Endothelial cell of umbilical vein (primary cell): Measurements from ENCODE around the gene ANAPC7. TPM values are rescaled to one million over a fixed set of nuclear protein-coding genes. Genes with fewer than 3 reads are reported as not detected.

ENCODE experiments used
- BruUV-seq: library from RNA; stranded (reverse); fragments of 400-500 nt; replicated peaks from 2 replicates; lab custom pipeline; 2021; lab: Mats Ljungman, UMichigan
- CTCF ChIA-PET: fragments of 300-600, 350-600 bp; sonication (Branson Sonifier 250); formaldehyde crosslinking; loops from one replicate; lab custom pipeline; 2021; ENCODE audit warnings: antibody characterized with exemption, inconsistent platforms; lab: Charles Lee
- POLR2A ChIA-PET: fragments of 300-600, 350-600 bp; sonication (Branson Sonifier 250); formaldehyde crosslinking; loops from one replicate; lab custom pipeline; 2021; ENCODE audit warnings: antibody characterized with exemption, inconsistent platforms; lab: Charles Lee
- DNase-seq: peaks from one replicate; pipeline ENCODE4 v3.0.0-alpha.2; 2011; ENCODE audit warnings: low read depth, low spot score
- FAIRE-seq: peaks from 2 replicates; lab custom pipeline; 2011; peaks lifted over from hg19 to GRCh38; lab: Jason Lieb, UNC
- H2AFZ ChIP-seq: 2 replicates; pipeline ENCODE4 v1.6.0; 2012; ENCODE audit warnings: low read depth, low read length, control low read depth, inconsistent platforms
- H3K27ac ChIP-seq: 2 replicates; pipeline ENCODE4 v1.5.1; 2011; ENCODE audit warnings: low read depth, mild to moderate bottlenecking, control low read depth, low read length, moderate library complexity; ENCODE audit not compliant: insufficient read depth
- H3K27me3 ChIP-seq, 2 experiments: 2 replicates each; pipeline versions ENCODE4 v1.6.0 to v1.6.1; 2011; ENCODE audit warnings: low read length in 2 of 2, mixed read lengths in 1 of 2; ENCODE audit not compliant: control insufficient read depth in 2 of 2, insufficient read depth in 2 of 2
- H3K36me3 ChIP-seq, 2 experiments: 2 replicates in 1 of 2; 3 replicates in 1 of 2; pipeline ENCODE4 v1.5.1; 2011; ENCODE audit warnings: low read length in 2 of 2, mild to moderate bottlenecking in 1 of 2, moderate library complexity in 1 of 2; ENCODE audit not compliant: control insufficient read depth in 2 of 2, insufficient read depth in 2 of 2; ENCODE audit errors: extremely low read depth in 1 of 2
- H3K4me1 ChIP-seq: 3 replicates; pipeline ENCODE4 v1.5.1; 2011; ENCODE audit warnings: mild to moderate bottlenecking, low read length; ENCODE audit not compliant: control insufficient read depth, insufficient read depth; ENCODE audit errors: extremely low read depth
- H3K4me2 ChIP-seq: 2 replicates; pipeline ENCODE4 v1.6.1; 2011; ENCODE audit warnings: low read length, control low read depth, mixed read lengths; ENCODE audit not compliant: insufficient read depth
- H3K4me3 ChIP-seq, 3 experiments: fragments of 200-600 bp in 1 of 3; sonication (generic), shearing (Covaris generic) in 1 of 3; replicated peaks in 1 of 3; 2 replicates each; pipeline ENCODE4 v1.5.1; 2011 to 2016; ENCODE audit warnings: control low read depth in 3 of 3, low read length in 3 of 3, mild to moderate bottlenecking in 2 of 3, inconsistent platforms in 1 of 3, low read depth in 1 of 3, moderate library complexity in 1 of 3; ENCODE audit not compliant: insufficient read depth in 1 of 3
- H3K79me2 ChIP-seq: 2 replicates; pipeline ENCODE4 v1.6.0; 2012; ENCODE audit warnings: low read length, inconsistent platforms; ENCODE audit not compliant: control insufficient read depth, insufficient read depth
- H3K9ac ChIP-seq: replicated peaks from 2 replicates; pipeline ENCODE3; 2011; ENCODE audit warnings: low read length, control low read depth; ENCODE audit not compliant: insufficient read depth; ENCODE audit errors: extremely low read depth
- H3K9me1 ChIP-seq: replicated peaks from 3 replicates; pipeline ENCODE4 v1.6.0; 2011; ENCODE audit warnings: mild to moderate bottlenecking, low read length; ENCODE audit not compliant: control insufficient read depth, insufficient read depth; ENCODE audit errors: extremely low read depth
- H3K9me3 ChIP-seq: replicated peaks from 2 replicates; pipeline ENCODE4 v1.5.1; 2012; ENCODE audit warnings: low read length, inconsistent platforms; ENCODE audit not compliant: control insufficient read depth, insufficient read depth
- H4K20me1 ChIP-seq: replicated peaks from 2 replicates; pipeline ENCODE3; 2011; ENCODE audit warnings: mild to moderate bottlenecking, low read length; ENCODE audit not compliant: control insufficient read depth, insufficient read depth; ENCODE audit errors: extremely low read depth
- CTCF ChIP-seq, 2 donors: IDR thresholded peaks; 1 replicate in 1 of 2; 2 replicates in 1 of 2; pipeline ENCODE4 v1.5.1; 2011; ENCODE audit warnings: low read length in 2 of 2, mild to moderate bottlenecking in 2 of 2, moderate library complexity in 2 of 2, control low read depth in 1 of 2, inconsistent platforms in 1 of 2, low read depth in 1 of 2; ENCODE audit not compliant: insufficient read depth in 1 of 2; ENCODE audit errors: extremely low read depth in 1 of 2
- EZH2 ChIP-seq: IDR thresholded peaks from 2 replicates; pipeline ENCODE4 v1.6.1; 2012; ENCODE audit warnings: borderline replicate concordance, low read depth, mild to moderate bottlenecking, moderate library complexity, low read length, inconsistent platforms; ENCODE audit not compliant: severe bottlenecking
- FOS ChIP-seq: IDR thresholded peaks from 2 replicates; pipeline ENCODE4 v1.6.1; 2011; ENCODE audit warnings: mild to moderate bottlenecking, low read length, moderate library complexity, borderline replicate concordance; ENCODE audit not compliant: insufficient read depth
- GATA2 ChIP-seq: IDR thresholded peaks from 2 replicates; pipeline ENCODE4 v1.7.0; 2011; ENCODE audit warnings: low read depth, mild to moderate bottlenecking, moderate library complexity, mixed read lengths, low read length; ENCODE audit not compliant: insufficient read length, insufficient read depth
- JUN ChIP-seq: IDR thresholded peaks from 2 replicates; pipeline ENCODE4 v1.6.1; 2011; ENCODE audit warnings: borderline replicate concordance, low read depth; ENCODE audit not compliant: insufficient read length, insufficient read depth
- MAX ChIP-seq: IDR thresholded peaks from 2 replicates; pipeline ENCODE4 v1.6.1; 2011; ENCODE audit not compliant: insufficient read depth, insufficient read length
- MYC ChIP-seq: IDR thresholded peaks from one replicate; pipeline ENCODE4 v1.6.1; 2011; ENCODE audit warnings: mild to moderate bottlenecking, low read depth, low read length
- POLR2A ChIP-seq: IDR thresholded peaks from 2 replicates; pipeline ENCODE4 v1.6.1; 2012; ENCODE audit warnings: low read depth, mild to moderate bottlenecking, control low read depth, low read length
- POLR2AphosphoS5 ChIP-seq: IDR thresholded peaks from 2 replicates; pipeline ENCODE4 v1.6.1; 2012; ENCODE audit warnings: low read depth, mild to moderate bottlenecking, control low read depth, low read length, moderate library complexity; ENCODE audit not compliant: insufficient read depth
- dilution Hi-C: fragments of 300-500 bp; cut with MboI; formaldehyde crosslinking; loops from one replicate; pipeline ENCODE4 v1.15.0; 2019; ENCODE audit warnings: low sequenced_read_pairs; ENCODE audit not compliant: extremely low pct_ligation_motif_present
- intact Hi-C: fragments of 100-400 bp; cut with micrococcal nuclease; formaldehyde crosslinking; loops from one replicate; pipeline ENCODE4 v1.10.0; 2022
- polyA plus RNA-seq, 4 experiments: library from polyadenylated mRNA; depleted of rRNA in 3 of 4; stranded (reverse) in 3 of 4; unstranded in 1 of 4; fragments of >200 nt; gene quantifications; 2 replicates each; pipeline versions ENCODE4 v1.2.1 to v1.2.3, GENCODE V29; 2011 to 2012; ENCODE audit warnings: missing spikeins in 1 of 4
- total RNA-seq: library from RNA; stranded (reverse); gene quantifications from 2 replicates; pipeline ENCODE4 v1.2.3, GENCODE V29; 2021

Gene ANAPC7
- total and polyA plus RNA-seq, 2 donors (not counting 3 experiments of a cell fraction or from before 2014, with no cell fraction given) = 54.2 to 89.0 TPM

- Histone ChIP-seq H3K4me2 (no peak overlapping the region), H3K4me1 (no peaks in the 10 kb centered on the region), H3K27ac (no peak overlapping the region), H3K27me3 (peaks cover 6 to 7% of the 10 kb centered on the region in 2 experiments), H2AFZ (no peak overlapping the region), H3K4me3 (no peak overlapping the region), H3K36me3 (no peaks in the 10 kb centered on the region), H3K79me2 (no peaks in the 10 kb centered on the region), H3K9ac (no peak overlapping the region), H4K20me1 (no peaks in the 10 kb centered on the region), H3K9me1 (no peaks in the 10 kb centered on the region), H3K9me3 (no peaks in the 10 kb centered on the region)
- BruUV-seq = no TSS peak
- dilution Hi-C loops = no loop called here
- intact Hi-C loops = no loop called here
- DNase-seq = no peak
- ChIA-PET POLR2A (no interaction called here), CTCF (no interaction called here)
- FAIRE-seq = no peak
- TF ChIP-seq MAX = no peak
These were observed 20.7 kb upstream of the ANAPC7 start for GRCh38 chr12:110424237-110424636.

GRCh38 chr12:110421701-110422100 is 18.2 kb upstream of the ANAPC7 start:
- Histone ChIP-seq H3K27ac (no peak overlapping the region), H3K4me3 (no peak overlapping the region), H3K9me3 (no peaks in the 10 kb centered on the region), H3K79me2 (no peaks in the 10 kb centered on the region), H3K27me3 (peaks cover 6 to 11% of the 10 kb centered on the region in 2 experiments), H3K9me1 (no peaks in the 10 kb centered on the region), H2AFZ (no peak overlapping the region), H3K36me3 (no peaks in the 10 kb centered on the region), H4K20me1 (no peaks in the 10 kb centered on the region), H3K4me2 (no peak overlapping the region), H3K4me1 (no peaks in the 10 kb centered on the region), H3K9ac (no peak overlapping the region)
- dilution Hi-C loops = no loop called here
- CTCF ChIA-PET = interaction anchor here (0.8 to 2.9 kb wide), 3 partner anchors 10 to 22 kb away, joined by 3 to 30 read pairs (median 3); no protein-coding TSS in a partner anchor
- DNase-seq (no peak), FAIRE-seq (no peak)
- POLR2A ChIA-PET = no interaction called here
- TF ChIP-seq CTCF (IDR thresholded peaks at IDR 0.05; ENCODE audit: extremely low read depth in 1 of 2, insufficient read depth in 1 of 2, low read depth in 1 of 2, low read length in 2 of 2) (no peak), MAX (no peak), GATA2 (no peak), POLR2A (no peak), MYC (no peak), POLR2AphosphoS5 (no peak), EZH2 (no peak), FOS (no peak), JUN (no peak)
- intact Hi-C loops = no loop called here
- no TSS peak for BruUV-seq
